HG03469 (cell line): Measurements from ENCODE around the gene CDK6.

Source experiments
- ATAC-seq: cut with Tn5 transposase; IDR thresholded peaks from one replicate; pipeline ENCODE4 v1.9.1; 2021; ENCODE audit warnings: mild to moderate bottlenecking, moderate library complexity, moderate number of reproducible peaks; ENCODE audit not compliant: unreplicated experiment

CDK6 gene

GRCh38 chr7:92830027-92830426 lies 6.3 kb downstream of the CDK6 start:
- no peak for ATAC-seq

GRCh38 chr7:92827464-92828120 lies 8.8 kb downstream of the CDK6 start:
- no peak for ATAC-seq

- no peak for ATAC-seq
Measured at GRCh38 chr7:92826258-92826938, 10.0 kb downstream of the CDK6 start.

- ATAC-seq, result no peak
Measured at GRCh38 chr7:92824901-92825480, 11.4 kb downstream of the CDK6 start.

GRCh38 chr7:92824450-92824849 lies 11.9 kb downstream of the CDK6 start:
- no peak for ATAC-seq

GRCh38 chr7:92823042-92823441 lies 13.3 kb downstream of the CDK6 start:
- ATAC-seq, result no peak

GRCh38 chr7:92820191-92820590 lies 16.2 kb downstream of the CDK6 start:
- no peak for ATAC-seq

- ATAC-seq, result no peak
Measured at GRCh38 chr7:92817398-92817797, 19.0 kb downstream of the CDK6 start.

- ATAC-seq, result no peak
Measured at GRCh38 chr7:92815412-92815811, 21.0 kb downstream of the CDK6 start.

GRCh38 chr7:92813390-92814024 lies 22.9 kb downstream of the CDK6 start:
- ATAC-seq, result peak; percentile 31

GRCh38 chr7:92811158-92811557 lies 25.2 kb downstream of the CDK6 start:
- ATAC-seq, result no peak

GRCh38 chr7:92809760-92810573 lies 26.4 kb downstream of the CDK6 start:
- peak; percentile 81 for ATAC-seq

GRCh38 chr7:92809397-92809759 lies 27.0 kb downstream of the CDK6 start:
- peak; percentile 16 for ATAC-seq

GRCh38 chr7:92808635-92809034 lies 27.7 kb downstream of the CDK6 start:
- no peak for ATAC-seq

GRCh38 chr7:92808006-92808405 lies 28.4 kb downstream of the CDK6 start:
- no peak for ATAC-seq

GRCh38 chr7:92806496-92806895 lies 29.9 kb downstream of the CDK6 start:
- ATAC-seq, result no peak

GRCh38 chr7:92802406-92802805 lies 34.0 kb downstream of the CDK6 start:
- no peak for ATAC-seq

- peak; percentile 38 for ATAC-seq
Measured at GRCh38 chr7:92799446-92800211, 36.7 kb downstream of the CDK6 start.

GRCh38 chr7:92798517-92799249 lies 37.7 kb downstream of the CDK6 start:
- no peak for ATAC-seq

GRCh38 chr7:92797693-92798092 lies 38.7 kb downstream of the CDK6 start:
- ATAC-seq, result no peak
